ENCODE measurements around the gene TPTE2.
"Not testable (repeated sequence)": the region's sequence is repeated elsewhere in the genome, so short reads cannot be mapped to it uniquely, and the experiment has no call there.

TPTE2 gene

DNA sequence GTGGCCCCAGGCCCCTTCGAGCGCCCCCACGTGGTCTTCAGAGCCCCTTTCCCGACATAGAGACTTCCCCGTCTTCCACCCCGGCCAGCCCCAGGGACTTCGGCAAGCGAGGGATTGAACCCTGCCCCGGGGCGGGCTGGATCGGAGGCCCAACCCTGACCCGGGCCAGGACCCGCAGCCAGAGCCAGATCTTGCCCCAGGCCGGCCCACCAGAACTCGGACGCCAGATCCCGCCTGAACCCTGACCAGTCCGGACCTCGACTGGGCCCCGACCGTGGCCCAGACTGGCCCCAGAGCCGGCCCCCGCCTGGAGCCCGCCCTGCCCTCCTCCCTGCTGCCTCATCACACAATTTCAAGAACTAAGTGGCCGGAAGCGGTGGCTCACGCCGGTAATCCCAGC lies 253 bp upstream of the TPTE2 start:
- DNase-seq = no peak

GRCh38 chr13:19560672-19561071 lies 660 bp downstream of the TPTE2 start:
- DNase-seq = not testable (repeated sequence)

GRCh38 chr13:19559739-19560138 lies 1.6 kb downstream of the TPTE2 start:
- DNase-seq = not testable (repeated sequence)

DNA sequence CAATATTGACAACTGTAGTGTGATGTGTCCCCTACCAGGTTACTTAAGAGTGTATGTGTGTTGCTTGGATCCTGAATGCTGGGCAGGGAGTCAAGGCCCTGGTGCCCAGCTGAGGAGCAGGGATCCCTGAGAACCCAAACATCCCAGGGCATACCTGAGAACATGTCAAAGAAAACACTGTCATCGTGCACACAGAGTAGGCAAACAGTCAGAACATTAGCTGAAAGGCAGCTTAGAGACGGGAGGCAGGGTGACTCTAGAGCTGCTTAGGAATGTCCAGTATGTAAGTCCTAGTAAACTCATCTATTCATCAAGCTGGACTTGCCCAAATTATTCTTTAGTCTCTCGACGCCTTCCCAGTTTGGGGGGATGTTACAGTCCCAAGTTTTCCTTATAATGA lies 4.0 kb downstream of the TPTE2 start:
- not testable (repeated sequence) for DNase-seq

DNA sequence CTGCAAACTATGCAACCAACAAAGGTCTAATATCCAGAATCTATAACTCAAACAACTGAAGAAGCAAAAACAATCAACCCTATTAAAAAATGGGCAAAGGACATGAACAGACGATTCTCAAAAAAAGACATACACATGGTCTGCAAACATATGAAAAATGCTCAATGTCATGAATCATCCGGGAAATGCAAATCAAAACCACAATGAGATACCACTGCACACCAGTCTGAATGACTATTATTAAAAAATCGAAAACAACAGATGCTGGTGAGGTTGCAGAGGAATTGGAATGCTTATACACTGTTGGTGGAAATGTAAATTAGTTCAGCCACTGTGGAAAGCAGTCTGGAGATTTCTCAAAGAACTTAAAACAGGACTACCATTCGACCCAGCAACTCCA lies 12.1 kb downstream of the TPTE2 start:
- DNase-seq = not testable (repeated sequence)

DNA sequence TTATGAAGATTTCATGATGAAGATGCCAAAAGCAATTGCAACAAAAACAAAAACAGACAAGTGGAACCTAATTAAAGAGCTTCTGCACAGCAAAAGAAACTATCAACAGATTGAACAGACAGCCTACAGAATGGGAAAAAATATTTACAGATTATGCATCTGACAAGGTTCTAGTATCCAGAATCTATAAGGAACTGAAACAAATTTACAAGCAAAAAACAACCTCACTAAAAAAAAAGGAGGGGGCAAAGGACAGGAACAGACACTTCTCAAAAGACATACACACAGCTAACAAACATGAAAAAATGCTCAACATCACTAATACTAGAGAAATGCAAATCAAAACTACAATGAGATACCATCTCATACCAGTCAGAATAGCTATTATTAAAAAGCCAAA lies 35.7 kb downstream of the TPTE2 start:
- DNase-seq = not testable (repeated sequence)

GRCh38 chr13:19519049-19519448 lies 42.3 kb downstream of the TPTE2 start:
- DNase-seq = no peak

DNA sequence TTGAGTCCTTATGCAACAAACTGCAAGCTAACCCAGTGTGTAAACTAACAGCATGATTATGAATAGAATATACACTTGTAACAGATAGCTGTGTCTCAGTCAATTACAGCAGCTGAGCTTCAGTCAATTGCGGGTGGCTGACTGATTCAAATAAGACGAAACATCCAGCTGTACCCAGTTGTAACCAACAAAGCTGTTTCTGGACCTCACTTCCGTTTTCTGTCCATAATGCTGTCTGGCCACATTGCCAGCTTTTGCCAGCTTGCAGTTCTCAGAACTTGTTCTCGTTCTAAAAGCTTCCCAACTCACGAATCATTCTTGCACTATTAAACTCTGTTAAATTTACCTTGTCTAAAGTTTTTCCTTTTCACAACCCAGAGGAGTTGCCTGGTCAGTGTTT lies 53.7 kb downstream of the TPTE2 start:
- not testable (repeated sequence) for DNase-seq

- not testable (repeated sequence) for DNase-seq
Observed at GRCh38 chr13:19460126-19460525, 101.2 kb downstream of the TPTE2 start.

DNA sequence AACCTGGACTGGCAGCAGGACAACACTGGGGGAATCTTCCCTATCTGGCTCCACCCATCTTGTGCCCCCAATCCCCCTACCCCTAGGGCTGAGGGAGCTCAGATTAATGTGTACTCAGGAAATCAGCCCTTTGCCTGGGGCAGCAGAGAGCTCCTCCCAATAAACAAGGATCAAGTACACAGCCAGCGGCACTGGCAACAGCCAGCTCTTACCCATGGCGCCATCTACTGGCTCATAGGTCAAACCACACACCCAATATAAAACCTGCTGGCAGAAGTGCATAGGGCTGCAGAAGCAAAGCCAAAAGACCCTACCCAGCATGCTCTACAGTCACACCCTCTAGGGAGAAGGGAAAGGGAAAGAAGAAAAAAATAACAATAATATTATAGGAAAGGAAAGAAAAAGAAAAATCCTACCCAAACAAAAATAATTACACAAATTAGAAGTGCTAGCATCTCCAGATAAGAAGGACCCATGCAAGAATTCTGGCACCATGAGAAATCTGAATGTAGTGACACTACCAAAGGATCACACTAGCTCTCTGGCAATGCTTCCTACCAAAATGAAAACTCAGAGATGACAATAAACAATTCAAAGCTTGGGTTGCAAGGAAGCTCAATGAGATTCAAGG lies 122.2 kb downstream of the TPTE2 start:
- DNase-seq = peak; percentile 0

GRCh38 chr13:19437780-19438179 lies 123.6 kb downstream of the TPTE2 start:
- not testable (repeated sequence) for DNase-seq

- not testable (repeated sequence) for DNase-seq
Observed at GRCh38 chr13:19422236-19422635, 139.1 kb downstream of the TPTE2 start.

DNA sequence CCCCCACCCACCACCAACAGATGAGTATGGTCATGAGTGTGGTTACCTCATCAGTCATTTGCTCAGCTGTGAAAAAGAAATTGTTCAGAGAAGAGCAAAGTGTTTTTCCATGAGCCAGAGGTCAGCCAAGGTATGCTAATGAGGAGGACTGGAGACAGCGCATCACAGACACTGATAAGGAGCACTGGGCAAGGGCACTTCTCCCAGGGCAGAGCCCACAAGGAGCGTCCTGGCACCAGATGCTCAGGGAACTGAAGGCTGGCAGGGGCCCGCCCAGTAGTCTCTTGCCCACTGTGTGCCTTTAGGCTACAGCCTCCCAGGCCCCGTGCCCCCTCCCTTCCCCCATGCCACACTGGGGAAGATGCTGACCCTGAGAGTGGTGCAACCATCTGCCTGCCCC lies 148.8 kb downstream of the TPTE2 start:
- not testable (repeated sequence) for DNase-seq

DNA sequence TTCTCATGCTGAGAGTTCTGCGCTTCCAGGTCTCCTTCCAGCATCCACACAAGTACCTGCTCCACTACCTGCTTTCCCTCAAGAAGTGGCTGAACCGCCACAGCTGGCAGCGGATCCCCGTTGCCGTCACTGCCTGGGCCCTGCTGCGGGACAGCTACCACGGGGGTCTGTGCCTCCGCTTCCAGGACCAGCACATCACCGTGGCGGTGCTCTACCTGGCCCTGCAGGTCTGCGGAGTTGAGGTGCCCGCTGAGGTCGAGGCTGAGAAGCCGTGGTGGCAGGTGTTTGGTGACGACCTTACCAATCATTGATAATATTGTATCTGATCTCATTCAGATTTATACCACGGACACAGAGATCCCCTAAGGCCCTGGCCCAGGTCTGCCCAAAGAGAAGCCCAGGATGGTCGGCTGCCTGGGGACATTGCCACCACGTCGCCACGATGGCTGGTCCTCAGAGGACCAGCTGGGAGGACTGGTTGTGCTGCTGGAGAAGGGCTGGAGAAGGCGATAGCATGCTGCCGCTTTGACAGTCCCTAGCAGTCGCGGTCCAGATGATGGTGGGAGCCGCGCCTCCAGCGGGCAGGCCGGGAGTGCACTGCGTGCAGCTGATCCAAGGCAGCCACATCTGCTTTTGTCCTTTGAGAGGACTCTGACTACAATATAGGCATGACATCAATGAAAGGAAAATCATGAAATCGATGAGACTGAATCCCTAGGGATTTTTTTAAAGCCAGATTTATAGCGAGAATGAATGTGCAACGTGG lies 178.4 kb downstream of the TPTE2 start:
- not testable (repeated sequence) for DNase-seq

- no peak for DNase-seq
Observed at GRCh38 chr13:19382111-19382510, 179.2 kb downstream of the TPTE2 start.
